ENCODE data around the gene CFAP20DC.

DNA sequence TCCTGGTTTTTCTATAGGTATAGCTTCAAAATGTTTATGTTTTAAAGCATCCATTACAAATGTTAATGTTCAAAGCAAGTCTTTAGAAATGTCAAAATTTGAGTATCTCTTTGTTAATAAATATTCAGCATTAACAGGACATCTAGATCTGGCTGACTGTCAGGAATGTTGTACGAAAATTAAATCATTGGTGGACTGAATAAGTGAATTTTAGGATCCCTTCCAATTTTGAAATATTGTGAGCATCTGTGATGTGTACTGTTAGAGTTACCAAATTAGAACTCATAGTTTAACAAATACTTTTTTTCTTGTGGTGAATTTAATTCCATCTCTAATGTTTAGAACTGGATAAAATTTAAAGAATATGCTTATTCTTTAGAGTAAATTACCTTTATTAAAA lies 30.1 kb upstream of the CFAP20DC start:
- TF ChIP-seq, protein P1, sequence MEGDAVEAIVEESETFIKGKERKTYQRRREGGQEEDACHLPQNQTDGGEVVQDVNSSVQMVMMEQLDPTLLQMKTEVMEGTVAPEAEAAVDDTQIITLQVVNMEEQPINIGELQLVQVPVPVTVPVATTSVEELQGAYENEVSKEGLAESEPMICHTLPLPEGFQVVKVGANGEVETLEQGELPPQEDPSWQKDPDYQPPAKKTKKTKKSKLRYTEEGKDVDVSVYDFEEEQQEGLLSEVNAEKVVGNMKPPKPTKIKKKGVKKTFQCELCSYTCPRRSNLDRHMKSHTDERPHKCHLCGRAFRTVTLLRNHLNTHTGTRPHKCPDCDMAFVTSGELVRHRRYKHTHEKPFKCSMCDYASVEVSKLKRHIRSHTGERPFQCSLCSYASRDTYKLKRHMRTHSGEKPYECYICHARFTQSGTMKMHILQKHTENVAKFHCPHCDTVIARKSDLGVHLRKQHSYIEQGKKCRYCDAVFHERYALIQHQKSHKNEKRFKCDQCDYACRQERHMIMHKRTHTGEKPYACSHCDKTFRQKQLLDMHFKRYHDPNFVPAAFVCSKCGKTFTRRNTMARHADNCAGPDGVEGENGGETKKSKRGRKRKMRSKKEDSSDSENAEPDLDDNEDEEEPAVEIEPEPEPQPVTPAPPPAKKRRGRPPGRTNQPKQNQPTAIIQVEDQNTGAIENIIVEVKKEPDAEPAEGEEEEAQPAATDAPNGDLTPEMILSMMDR (IDR thresholded peaks at IDR 0.05) = no peak
- no peak for TF ChIP-seq POLR2A (IDR thresholded peaks at IDR 0.05)
